Uterus (tissue), 2 donors: ENCODE results near the gene CASP8AP2.

Source experiments
- CTCF ChIP-seq, 4 experiments: fragments of 200-600 bp in 2 of 4; fragments of 450-650 bp in 2 of 4; sonication (generic) in 2 of 4; IDR thresholded peaks; one replicate each; pipeline ENCODE4 v1.5.1; 2016 to 2019; ENCODE audit warnings: antibody characterized with exemption in 4 of 4, mild to moderate bottlenecking in 2 of 4, moderate library complexity in 1 of 4
- POLR2A ChIP-seq, 2 donors: fragments of 450-650 bp; IDR thresholded peaks; one replicate each; pipeline ENCODE4 v1.6.1; 2016; ENCODE audit warnings: antibody characterized with exemption in 2 of 2, mild to moderate bottlenecking in 1 of 2, moderate library complexity in 1 of 2

GRCh38 chr6:89819336-89820130, 10.1 kb upstream of the CASP8AP2 start, which contains the start of gene MDN1:
- TF ChIP-seq CTCF (IDR thresholded peaks at IDR 0.05) (no peak), POLR2A (IDR thresholded peaks at IDR 0.05) (peak; percentile 56 to 67)
